ENCODE results near the gene PRSS38.

The PRSS38 gene

GRCh38 chr1:227779021-227779441 is 36.4 kb upstream of the PRSS38 start:
- DNase-seq (ENCODE audit: low read depth, low spot score) = no peak

GRCh38 chr1:227779685-227780084 is 35.8 kb upstream of the PRSS38 start:
- DNase-seq (ENCODE audit: low read depth, low spot score) = no peak

- DNase-seq (ENCODE audit: low read depth, low spot score) = no peak
Measured at GRCh38 chr1:227780101-227781044, 35.1 kb upstream of the PRSS38 start.

- no peak for DNase-seq (ENCODE audit: low read depth, low spot score)
Measured at GRCh38 chr1:227781314-227781930, 34.1 kb upstream of the PRSS38 start.

- DNase-seq (ENCODE audit: low read depth, low spot score) = no peak
Measured at GRCh38 chr1:227782226-227782625, 33.2 kb upstream of the PRSS38 start.

GRCh38 chr1:227785094-227785804 is 30.2 kb upstream of the PRSS38 start:
- DNase-seq (ENCODE audit: low read depth, low spot score) = no peak

GRCh38 chr1:227785805-227786671 is 29.4 kb upstream of the PRSS38 start:
- no peak for DNase-seq (ENCODE audit: low read depth, low spot score)

- no peak for DNase-seq (ENCODE audit: low read depth, low spot score)
Measured at GRCh38 chr1:227786673-227787512, 28.6 kb upstream of the PRSS38 start.

- DNase-seq (ENCODE audit: low read depth, low spot score) = peak; percentile 86
Measured at GRCh38 chr1:227787513-227788270, 27.8 kb upstream of the PRSS38 start.

GRCh38 chr1:227788271-227789083 is 27.0 kb upstream of the PRSS38 start:
- peak; percentile 34 for DNase-seq (ENCODE audit: low read depth, low spot score)

- DNase-seq (ENCODE audit: low read depth, low spot score) = no peak
Measured at GRCh38 chr1:227789084-227790033, 26.1 kb upstream of the PRSS38 start.

- DNase-seq (ENCODE audit: low read depth, low spot score) = no peak
Measured at GRCh38 chr1:227790034-227790400, 25.5 kb upstream of the PRSS38 start.

- no peak for DNase-seq (ENCODE audit: low read depth, low spot score)
Measured at GRCh38 chr1:227790868-227791267, 24.6 kb upstream of the PRSS38 start.

GRCh38 chr1:227791425-227792143 is 23.9 kb upstream of the PRSS38 start:
- DNase-seq (ENCODE audit: low read depth, low spot score) = no peak

GRCh38 chr1:227792216-227793078 is 23.0 kb upstream of the PRSS38 start:
- no peak for DNase-seq (ENCODE audit: low read depth, low spot score)

All from activated naive CD8-positive, alpha-beta T cell treated with anti-CD3 and anti-CD28 coated beads, Interleukin-2, amount 50 U/mL, for 16 hours (primary cell).